HG03280 (cell line): ENCODE measurements around the gene CPXM2.
"Not testable (repeated sequence)": the region's sequence is repeated elsewhere in the genome, so short reads cannot be mapped to it uniquely, and the experiment has no call there.

Experiments used
- ATAC-seq: cut with Tn5 transposase; IDR thresholded peaks from one replicate; pipeline ENCODE4 v1.9.1; 2021; ENCODE audit warnings: mild to moderate bottlenecking, moderate library complexity; ENCODE audit not compliant: unreplicated experiment

Gene CPXM2

DNA sequence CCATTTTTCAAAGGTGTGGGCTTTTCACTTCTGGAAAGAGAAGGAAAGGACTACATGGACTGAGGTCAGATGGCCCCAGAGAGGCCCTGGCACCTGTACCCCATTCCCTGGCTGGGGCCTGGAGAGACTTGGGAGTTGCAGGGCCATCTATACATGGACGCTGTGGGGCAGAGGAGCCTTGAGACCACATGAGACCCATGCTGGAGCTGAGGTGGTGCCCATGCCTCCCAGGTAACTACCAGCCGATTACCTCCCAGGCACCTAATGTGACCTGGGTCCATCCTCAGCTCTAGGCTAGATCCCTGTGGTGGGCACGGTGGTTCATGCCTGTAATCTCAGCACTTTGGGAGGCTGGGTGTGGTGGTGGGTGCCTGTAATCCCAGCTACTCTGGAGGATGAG, 144.2 kb downstream of the CPXM2 start:
- no peak for ATAC-seq

- no peak for ATAC-seq
Measured at GRCh38 chr10:123746942-123747341, 144.7 kb downstream of the CPXM2 start.

DNA sequence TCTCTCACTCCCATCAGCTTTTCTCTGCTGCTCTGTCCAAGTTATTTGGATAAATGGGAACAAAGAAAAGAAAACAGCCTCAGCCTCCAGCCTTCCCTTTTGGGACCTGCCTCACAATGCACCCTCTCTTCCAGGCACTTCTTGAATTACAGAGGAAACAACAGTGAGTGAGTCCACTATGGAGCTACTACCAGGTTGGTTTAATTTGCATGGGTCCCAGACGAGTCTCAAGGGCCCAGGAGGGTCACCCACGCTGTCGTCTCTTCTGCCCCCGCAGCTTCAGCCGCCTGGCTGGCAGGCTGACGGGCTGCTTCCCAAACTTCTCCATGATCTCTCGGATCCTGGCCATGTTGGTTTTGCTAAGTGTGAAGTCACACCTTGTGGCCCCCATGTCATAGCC, 145.1 kb downstream of the CPXM2 start:
- no peak for ATAC-seq

- no peak for ATAC-seq
Measured at GRCh38 chr10:123746061-123746460, 145.5 kb downstream of the CPXM2 start.

DNA sequence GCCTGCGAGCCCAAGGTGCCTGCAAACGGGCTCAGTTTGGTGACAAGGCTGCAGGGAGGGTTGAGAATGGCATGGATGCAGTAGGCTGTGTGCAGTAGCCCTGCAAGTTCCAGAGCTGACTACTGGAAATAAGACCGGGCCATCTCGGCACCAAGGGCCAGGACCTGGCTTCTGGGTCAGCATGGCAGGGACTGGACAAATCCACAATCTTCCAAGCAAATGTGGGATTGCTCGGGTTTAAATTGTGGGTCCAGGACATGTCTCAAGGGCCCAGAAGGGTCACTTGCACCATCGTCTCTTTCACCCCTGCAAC, 147.4 kb downstream of the CPXM2 start:
- ATAC-seq: no peak

DNA sequence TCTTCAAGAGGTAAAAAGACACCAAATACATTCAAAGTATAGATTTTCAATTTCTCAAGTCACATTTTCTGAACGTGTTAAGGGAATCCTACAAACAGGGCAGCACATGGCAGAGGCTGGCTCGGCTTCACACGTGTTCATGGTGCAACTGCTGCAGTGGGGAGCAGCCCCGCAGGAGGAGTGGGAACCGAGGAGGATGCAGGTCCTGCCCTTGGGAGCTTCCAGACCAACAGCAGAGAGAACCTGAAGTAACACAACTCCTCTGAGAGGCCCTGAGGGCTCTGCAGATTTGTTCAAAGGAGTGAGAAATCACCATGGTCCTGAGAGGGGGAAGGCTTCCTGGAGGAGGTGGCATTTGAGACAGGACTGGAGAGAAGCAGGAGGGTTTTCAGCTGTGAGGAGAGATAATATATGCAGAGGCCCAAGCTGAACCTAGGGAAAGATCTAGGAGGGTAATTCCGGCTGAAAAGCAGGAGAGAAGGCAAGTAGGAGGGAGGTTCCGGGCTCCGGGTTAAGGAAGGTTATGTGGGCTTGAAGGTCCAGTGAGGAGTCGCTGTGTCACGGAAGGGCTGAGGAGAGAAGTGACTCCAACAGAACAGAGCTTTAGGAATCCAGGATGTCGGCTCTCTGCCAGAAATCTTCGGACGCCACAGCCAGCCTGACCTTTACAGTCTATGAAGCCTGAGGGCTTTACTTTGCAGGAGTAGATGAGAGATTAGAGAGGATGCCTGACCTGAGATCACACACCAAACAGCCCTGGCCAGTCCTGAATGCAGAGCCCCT, 148.0 kb downstream of the CPXM2 start:
- no peak for ATAC-seq

DNA sequence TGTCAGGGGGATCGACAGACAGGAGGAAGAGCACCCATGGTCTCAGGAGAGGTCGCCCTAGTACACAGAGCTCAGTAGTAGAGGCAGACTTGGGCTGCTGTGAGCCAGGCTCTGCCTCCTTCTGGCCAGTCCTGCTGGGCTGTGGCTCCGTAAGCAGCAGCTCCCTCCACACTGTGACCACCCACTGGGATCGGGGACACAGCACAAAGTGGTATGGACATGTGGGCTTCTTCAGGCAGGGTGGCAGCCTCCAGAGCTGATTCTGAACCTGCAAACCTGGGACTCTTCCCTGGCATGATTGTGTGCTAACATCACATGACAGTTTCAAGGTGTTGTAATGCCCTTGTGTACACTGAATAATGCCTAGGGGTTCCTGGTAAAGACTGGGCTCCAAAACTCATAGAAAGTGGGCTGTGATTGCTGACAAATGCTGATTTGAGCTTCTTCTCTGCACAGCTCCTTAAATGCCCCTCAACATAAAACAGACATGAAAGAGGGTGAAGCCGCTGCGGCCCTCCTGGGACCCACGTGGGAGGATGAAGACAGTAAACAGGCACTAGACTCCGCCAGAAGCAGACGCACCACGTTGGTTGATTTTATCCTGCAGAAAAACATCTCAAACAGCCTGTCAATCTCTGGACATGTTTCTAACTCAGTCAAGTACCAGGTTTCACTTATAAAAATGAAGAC, 148.7 kb downstream of the CPXM2 start:
- no peak for ATAC-seq

- ATAC-seq: no peak
Measured at GRCh38 chr10:123741711-123742110, 149.9 kb downstream of the CPXM2 start.

DNA sequence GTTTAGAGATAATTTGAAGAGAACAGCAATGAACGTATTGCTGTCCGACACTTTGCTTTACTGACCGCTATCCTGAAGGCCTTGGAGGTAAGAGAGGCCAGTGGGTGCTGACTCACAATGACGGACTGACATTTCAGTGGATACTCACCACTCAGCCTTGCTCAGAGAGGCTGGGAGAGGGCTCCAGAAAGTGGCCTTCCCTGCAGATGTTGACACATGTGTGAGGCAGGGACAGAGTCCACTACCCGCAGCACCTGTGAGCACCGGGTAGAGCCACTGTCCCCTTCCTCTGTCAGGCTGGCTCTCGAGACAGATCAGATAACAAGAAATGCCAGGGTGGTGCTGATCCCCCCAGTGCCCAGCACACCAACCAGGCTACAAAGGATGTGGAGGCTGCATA, 150.5 kb downstream of the CPXM2 start:
- no peak for ATAC-seq

DNA sequence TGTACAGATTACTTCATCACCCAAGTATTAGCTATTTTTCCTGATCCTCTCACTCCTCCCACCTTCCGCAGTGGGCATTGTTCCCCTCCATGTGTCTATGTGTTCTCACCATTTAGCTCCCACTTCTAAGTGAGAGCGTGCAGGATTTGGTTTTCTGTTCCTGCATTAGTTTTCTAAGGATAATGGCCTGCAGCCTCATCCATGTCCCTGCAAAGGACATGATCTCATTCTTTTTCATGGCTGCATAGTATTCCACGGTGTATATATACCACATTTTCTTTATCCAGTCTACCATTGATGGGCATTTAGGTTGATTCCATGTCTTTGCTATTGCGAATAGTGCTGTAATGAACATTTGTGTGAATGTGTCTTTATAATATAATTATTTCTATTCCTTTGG, 154.7 kb downstream of the CPXM2 start:
- ATAC-seq: not testable (repeated sequence)

GRCh38 chr10:123729523-123729922, 162.1 kb downstream of the CPXM2 start:
- no peak for ATAC-seq

GRCh38 chr10:123726836-123727235, 164.8 kb downstream of the CPXM2 start:
- ATAC-seq: no peak

GRCh38 chr10:123726381-123726780, 165.2 kb downstream of the CPXM2 start:
- ATAC-seq: no peak

GRCh38 chr10:123724747-123725146, 166.9 kb downstream of the CPXM2 start:
- no peak for ATAC-seq

DNA sequence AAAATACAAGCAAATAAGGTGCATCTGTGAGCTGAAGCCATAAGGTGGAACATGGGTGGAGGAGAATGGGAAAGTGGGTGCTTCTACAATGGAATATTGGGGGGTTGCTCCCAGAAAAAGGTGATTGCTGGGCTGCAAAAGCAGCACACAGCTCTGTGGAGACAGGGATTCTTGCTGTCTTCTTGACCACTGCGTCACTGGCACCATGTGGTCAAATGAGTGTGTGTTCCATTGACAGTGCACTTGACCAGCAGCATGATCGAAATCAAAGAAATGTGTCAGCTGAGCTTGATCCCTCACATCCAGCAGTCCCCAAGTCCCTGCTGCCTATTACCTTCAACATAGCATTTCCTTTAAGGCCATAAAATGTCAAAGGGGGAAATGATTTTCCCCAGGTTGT, 169.3 kb downstream of the CPXM2 start:
- ATAC-seq: no peak

DNA sequence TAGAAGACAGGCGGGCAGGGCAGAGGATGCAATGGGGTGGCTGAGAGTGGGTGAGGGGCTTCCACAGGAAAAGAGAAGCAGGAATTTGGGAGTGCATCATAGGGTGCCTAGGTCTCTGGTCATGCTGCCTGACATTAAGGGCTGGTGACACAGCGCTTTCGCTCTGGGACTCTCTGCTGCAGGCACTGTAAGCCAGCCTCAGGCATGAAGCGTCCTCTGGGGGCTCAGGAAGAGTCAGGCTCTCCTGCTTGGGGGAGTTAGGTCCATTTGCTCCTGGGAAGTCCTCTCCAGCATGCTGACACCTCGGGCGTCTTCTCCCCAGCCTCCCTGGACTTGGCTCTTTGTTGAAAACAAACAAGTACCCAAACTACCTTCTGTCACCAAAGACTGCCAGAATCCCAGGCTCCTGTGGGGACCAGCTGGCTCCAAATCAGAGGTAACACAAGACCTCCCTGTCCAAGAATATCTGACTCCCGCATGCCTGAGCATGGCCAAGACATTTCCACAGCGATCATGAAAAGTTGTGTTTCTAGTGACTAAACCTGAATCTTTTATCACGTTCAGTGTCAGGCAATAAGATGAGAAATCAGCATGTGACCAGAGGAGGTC, 170.1 kb downstream of the CPXM2 start:
- no peak for ATAC-seq

DNA sequence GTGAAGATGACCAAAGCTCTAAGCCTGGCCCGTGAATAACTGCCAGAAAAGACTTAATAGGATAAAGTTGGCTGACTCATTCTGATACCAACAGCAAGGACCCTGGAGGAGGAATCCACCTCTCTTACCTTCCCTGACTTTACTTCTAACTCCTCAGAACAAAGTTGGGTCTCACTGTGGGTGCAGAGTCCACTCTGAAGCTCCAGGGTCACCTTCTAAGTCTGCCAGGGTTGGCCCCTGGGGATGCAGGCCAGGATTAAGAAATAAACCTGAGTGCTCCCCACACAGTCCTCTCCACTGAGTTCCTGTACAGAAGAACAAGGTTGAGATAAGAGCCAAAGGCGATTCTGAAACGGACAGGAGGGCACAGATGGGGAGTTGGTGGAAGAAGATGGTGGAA, 171.1 kb downstream of the CPXM2 start:
- ATAC-seq: no peak

DNA sequence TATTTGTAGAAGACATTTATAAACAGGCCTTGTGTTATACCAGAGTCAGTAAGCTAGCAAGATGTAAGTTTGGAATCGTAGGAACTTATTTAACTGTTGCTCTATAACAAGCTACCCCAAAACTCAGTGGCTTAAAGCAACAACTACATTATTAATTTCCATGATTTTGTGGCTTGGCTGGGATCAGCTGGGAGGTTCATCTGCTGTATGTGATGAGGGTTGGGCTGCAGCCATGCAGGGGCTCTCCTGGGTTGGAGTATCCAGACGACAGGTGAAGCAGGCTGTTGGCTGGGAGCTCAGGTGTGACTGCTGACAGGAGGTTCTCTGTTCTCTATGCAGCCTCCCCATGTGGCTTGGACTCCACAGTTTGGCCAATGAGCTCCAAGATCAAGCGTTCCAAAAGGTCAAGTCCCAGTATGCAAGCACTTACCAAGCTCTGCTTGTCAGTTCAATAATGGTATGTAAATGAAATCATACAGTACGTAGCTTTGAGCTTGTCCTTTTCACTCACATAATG, 173.0 kb downstream of the CPXM2 start:
- no peak for ATAC-seq

GRCh38 chr10:123717336-123717735, 174.3 kb downstream of the CPXM2 start:
- no peak for ATAC-seq

DNA sequence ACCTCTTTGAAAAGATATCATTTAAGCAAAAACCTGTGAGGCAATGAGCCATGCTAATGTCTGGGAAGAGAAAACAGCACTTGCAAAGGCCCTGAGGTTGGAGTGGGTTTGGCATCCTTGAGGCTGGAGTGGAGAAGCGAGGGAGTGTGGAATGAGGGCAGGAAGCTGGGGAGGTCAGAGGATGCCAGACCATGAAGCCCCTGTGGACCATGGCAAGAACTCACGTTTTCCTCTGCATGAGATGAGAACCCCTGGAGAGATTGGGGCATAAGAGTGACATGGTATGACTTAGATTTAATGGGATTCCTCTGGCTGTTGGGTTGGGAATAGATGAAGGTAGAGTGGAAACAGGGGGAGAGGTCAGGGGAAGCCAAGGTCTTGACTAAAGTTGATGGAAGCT, 176.1 kb downstream of the CPXM2 start:
- ATAC-seq: no peak

DNA sequence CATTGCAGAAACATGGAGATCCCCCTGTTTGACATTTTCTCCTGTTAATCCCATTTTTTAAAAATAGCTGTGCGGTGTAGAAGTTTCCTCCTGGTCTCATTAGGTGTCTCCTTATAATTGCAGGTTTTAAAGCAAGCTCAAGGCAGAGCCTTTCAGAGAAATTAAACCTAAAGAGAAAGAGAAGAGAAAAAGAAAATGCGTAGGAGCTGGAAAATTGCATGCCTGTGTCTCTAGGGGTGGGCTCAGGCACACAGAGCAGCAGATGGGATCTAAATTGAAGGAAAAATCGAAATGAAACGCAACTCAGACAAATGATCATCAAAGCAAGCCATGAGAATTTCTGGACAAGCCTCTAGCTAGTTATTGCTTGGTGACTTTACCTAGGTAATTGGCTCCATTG, 185.4 kb downstream of the CPXM2 start:
- ATAC-seq: no peak

DNA sequence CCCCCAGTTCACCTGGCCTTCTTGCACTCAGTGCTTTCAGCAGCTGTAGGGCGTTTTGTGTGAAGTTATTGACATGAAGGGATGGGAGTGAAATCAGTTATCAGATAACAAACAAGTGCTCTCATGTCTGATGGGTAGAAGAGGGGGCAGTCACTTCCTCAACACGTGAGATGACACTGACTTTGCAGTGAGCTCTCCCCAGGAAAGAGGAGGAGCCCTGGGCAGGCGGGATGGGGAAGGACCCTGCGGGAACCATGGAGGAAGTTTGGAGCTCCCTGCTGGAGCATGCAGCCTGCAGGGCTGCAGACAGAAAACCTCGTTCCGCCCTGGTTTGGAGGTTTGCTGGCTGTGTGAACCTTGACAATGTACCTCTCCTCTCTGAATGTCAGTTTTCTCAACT, 186.8 kb downstream of the CPXM2 start:
- ATAC-seq: no peak
